SK-N-MC (cell line): ENCODE measurements around the gene FAM180A.

Experiments
- DNase-seq: peaks from one replicate; pipeline ENCODE4 v3.0.0-alpha.2; 2011; ENCODE audit warnings: low read depth, low spot score
- H3K27ac ChIP-seq: fragments of 200-600 bp; sonication (generic); 2 replicates; pipeline ENCODE4 v1.5.1; 2016; ENCODE audit warnings: mixed run types
- H3K36me3 ChIP-seq: fragments of 200-600 bp; sonication (generic); 2 replicates; pipeline ENCODE4 v1.6.1; 2017; ENCODE audit warnings: antibody characterized with exemption, low read length, mixed read lengths; ENCODE audit not compliant: insufficient read depth
- H3K4me3 ChIP-seq: fragments of 200-600 bp; sonication (generic); 2 replicates; pipeline ENCODE4 v1.5.1; 2016
- H3K9ac ChIP-seq: fragments of 200-600 bp; sonication (generic); 2 replicates; pipeline ENCODE4 v1.8.0; 2017; ENCODE audit warnings: mixed run types, mixed read lengths; ENCODE audit not compliant: insufficient read length
- H3K9me3 ChIP-seq: fragments of 200-600 bp; sonication (generic); 2 replicates; pipeline ENCODE4 v1.6.1; 2017; ENCODE audit warnings: low read depth, mild to moderate bottlenecking, antibody characterized with exemption, low read length, moderate library complexity, mixed read lengths
- EZH2 ChIP-seq: fragments of 200-600 bp; sonication (generic); IDR thresholded peaks from one replicate; pipeline ENCODE4 v1.6.1; 2017; ENCODE audit warnings: antibody characterized with exemption
- FOXP2 ChIP-seq: optimal IDR thresholded peaks from 2 replicates; pipeline ENCODE3; 2011; ENCODE audit warnings: mild to moderate bottlenecking, moderate library complexity; ENCODE audit not compliant: insufficient read depth; ENCODE audit errors: extremely low read length, control extremely low read depth
- POLR2AphosphoS5 ChIP-seq: IDR thresholded peaks from 2 replicates; pipeline ENCODE4 v1.6.1; 2012; ENCODE audit warnings: mild to moderate bottlenecking, low read depth, low read length, borderline replicate concordance

The FAM180A gene

DNA sequence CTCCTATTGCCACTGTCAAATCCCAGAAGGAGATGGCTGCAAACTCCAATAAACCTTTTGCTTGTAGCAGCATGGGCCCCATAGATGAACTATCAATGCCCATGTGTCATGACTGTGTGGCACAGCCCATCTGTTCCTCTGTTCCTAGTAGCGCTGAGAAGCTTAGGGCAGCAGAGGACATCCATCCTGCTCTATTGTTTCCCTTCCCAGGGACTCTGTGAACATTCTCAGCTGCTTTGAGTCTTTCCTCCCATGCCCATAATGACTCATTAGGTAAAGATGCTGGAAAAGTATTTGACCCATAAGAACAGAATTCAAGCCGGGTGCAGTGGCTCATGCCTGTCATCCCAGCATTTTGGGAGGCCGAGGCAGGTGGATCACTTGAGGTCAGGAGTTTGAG is 58.0 kb downstream of the FAM180A start:
- Histone ChIP-seq H3K9ac (no peak overlapping the region), H3K27ac (no peak overlapping the region), H3K9me3 (no peaks in the 10 kb centered on the region), H3K4me3 (no peak overlapping the region), H3K36me3 (peaks cover 4% of the 10 kb centered on the region; the same call in 1 of the 2 replicates)
- TF ChIP-seq FOXP2 (no peak), POLR2AphosphoS5 (no peak), EZH2 (no peak)
- DNase-seq, result no peak

DNA sequence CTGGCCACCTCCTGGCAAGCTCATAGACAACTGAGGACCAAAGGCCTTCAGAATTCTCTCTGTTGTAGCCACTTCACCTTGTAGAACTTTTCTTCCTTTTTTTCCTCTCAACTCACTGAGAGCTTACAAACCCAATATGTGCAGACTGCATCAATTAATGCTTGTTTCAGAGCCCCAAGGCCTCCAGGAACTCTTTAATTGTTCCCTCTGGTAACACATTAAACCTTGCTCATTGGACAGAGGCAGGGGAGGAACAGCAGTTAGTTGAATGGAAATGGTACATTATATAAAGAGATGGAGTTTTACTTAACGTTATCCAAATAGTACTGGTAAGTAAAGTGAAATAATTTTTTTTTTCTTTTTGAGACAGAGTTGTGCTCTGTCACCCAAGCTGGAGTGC is 61.1 kb downstream of the FAM180A start:
- DNase-seq, result no peak
- Histone ChIP-seq H3K27ac (no peak overlapping the region), H3K36me3 (peaks cover 4% of the 10 kb centered on the region; the same call in 1 of the 2 replicates), H3K9ac (no peak overlapping the region), H3K9me3 (no peaks in the 10 kb centered on the region), H3K4me3 (no peak overlapping the region)
- TF ChIP-seq POLR2AphosphoS5 (no peak), FOXP2 (no peak), EZH2 (no peak)

DNA sequence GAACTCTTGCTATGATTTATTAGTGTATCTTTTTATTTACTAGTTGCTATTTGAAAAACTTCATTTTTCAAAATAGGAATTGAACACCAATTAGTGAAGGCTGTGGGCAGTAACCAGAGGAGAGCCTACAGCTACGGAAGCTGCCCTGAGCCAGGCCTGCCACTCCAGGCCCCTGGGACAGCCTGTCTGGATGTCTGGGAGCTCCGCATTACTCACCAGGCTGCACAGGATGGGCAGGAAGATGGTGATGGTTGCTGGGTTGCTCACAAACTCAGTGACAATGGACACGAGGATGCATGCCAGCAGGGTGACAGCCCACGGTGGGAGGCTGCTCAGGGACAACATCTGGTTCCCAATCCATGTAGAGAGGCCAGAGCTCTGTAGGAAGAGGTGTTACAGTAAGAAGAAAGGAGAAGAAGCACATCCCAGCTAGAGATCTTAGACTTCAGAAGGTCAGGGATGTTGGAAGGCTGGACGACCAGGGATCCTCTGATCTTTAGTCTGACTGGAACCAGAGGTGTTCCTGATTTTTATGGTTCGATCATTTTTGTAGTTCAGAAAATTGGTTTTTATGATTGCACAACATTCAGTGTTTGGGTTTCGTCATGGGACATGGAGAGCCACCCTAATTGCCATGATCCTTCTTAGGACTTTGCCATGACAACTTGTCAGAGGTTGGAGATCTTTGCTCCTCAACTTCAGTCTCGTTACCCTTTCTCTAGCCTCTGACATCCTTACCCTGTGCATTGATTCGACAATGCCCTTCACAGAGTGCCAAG is 63.1 kb downstream of the FAM180A start:
- no peak overlapping the region for H3K9ac ChIP-seq
- no peak for DNase-seq
- no peak overlapping the region for H3K4me3 ChIP-seq
- TF ChIP-seq POLR2AphosphoS5 (no peak), FOXP2 (no peak)
- no peak overlapping the region for H3K27ac ChIP-seq
- no peaks in the 10 kb centered on the region for H3K36me3 ChIP-seq
- H3K9me3 ChIP-seq, result no peaks in the 10 kb centered on the region

DNA sequence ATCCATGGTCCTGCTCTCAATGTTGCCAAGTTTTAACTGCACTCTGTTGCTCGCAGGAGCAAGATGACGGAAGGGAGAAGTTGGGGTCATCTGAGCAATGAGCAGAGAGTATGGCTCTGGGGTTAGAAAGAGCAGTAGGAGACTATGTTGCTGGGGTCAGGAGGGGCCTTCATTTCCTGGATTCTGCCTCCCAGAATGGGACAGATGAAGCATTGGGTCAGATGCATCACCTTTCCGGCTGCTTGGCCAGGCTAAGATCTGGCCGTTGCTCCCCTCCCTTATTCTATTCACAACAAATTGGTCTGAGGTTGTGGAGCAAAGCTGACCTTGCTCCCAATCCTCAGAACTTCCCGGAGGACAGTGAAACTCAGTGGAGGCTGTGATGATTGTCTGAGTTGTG is 63.9 kb downstream of the FAM180A start:
- Histone ChIP-seq H3K27ac (no peak overlapping the region), H3K4me3 (no peak overlapping the region), H3K9ac (no peak overlapping the region), H3K36me3 (peaks cover 3% of the 10 kb centered on the region), H3K9me3 (no peaks in the 10 kb centered on the region)
- DNase-seq, result no peak
- TF ChIP-seq FOXP2, result no peak
- TF ChIP-seq EZH2, result no peak
- TF ChIP-seq POLR2AphosphoS5, result no peak

DNA sequence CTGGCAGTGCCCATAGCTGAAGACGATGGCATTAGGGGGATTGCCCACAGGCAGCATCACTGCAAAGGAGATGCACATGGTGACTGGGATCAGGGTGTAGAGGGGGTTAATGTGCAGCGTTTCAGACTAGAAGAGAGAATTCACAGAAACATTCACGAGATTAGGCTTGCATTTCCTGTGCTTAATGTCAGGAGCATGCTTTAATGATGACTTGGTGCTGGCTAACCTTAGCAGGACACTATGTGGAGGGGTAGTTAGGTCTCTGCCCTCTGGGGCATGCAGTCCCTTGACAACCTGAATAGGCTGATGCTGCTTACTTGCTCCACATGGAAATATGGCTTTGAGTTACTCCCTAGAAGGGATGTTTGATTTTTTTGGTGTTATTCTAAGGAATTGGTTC is 64.5 kb downstream of the FAM180A start:
- no peaks in the 10 kb centered on the region for H3K9me3 ChIP-seq
- H3K4me3 ChIP-seq, result no peak overlapping the region
- no peak overlapping the region for H3K27ac ChIP-seq
- H3K9ac ChIP-seq, result no peak overlapping the region
- peaks cover 9% of the 10 kb centered on the region for H3K36me3 ChIP-seq
- TF ChIP-seq EZH2, result no peak
- TF ChIP-seq POLR2AphosphoS5, result no peak
- no peak for TF ChIP-seq FOXP2
- no peak for DNase-seq

DNA sequence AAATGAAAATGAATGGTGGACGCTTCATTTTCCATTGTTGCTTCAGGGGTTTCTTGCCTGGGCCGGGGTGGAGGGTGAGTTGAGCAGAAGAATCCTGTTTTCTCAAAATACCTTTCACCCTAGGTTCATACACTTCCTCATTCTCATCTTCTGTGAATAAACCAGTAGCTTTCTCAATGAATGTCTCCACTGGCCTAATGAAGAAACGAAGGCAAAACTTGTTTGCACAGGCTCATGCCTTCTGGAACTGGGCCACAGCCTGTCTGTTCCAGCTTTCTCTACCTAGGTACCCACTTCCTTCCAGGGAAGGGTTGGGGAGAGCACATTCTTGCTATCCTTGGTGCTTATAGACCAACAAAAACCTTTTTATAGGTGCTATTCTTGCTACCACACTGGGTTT is 65.0 kb downstream of the FAM180A start:
- Histone ChIP-seq H3K9ac (no peak overlapping the region), H3K36me3 (peaks cover 14% of the 10 kb centered on the region), H3K9me3 (no peaks in the 10 kb centered on the region), H3K27ac (no peak overlapping the region), H3K4me3 (no peak overlapping the region)
- TF ChIP-seq FOXP2 (no peak), POLR2AphosphoS5 (no peak), EZH2 (no peak)
- DNase-seq, result no peak

DNA sequence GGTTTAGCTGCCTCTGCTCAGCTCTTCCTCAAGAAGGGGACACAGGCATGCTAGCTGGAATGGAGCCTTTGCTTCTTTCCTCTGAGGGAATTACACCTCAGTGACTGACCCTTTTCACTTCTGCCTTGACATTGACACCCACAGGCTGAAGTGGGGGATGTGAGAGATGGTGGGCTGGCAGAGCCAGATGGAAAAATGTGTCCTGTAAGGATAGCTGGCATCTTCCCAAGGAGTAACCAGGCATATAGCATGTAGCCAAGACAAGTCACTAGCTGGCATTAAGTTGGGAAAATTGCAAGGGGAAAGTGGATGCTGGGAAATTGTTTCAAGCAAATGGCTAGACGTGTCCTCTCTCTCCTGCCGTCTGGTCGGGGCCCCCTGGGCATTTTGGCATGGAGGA is 66.4 kb downstream of the FAM180A start:
- no peak for DNase-seq
- no peak overlapping the region for H3K9ac ChIP-seq
- no peak overlapping the region for H3K4me3 ChIP-seq
- peaks cover 22% of the 10 kb centered on the region for H3K36me3 ChIP-seq
- no peak for TF ChIP-seq POLR2AphosphoS5
- no peak for TF ChIP-seq FOXP2
- H3K9me3 ChIP-seq, result no peaks in the 10 kb centered on the region
- H3K27ac ChIP-seq, result no peak overlapping the region

DNA sequence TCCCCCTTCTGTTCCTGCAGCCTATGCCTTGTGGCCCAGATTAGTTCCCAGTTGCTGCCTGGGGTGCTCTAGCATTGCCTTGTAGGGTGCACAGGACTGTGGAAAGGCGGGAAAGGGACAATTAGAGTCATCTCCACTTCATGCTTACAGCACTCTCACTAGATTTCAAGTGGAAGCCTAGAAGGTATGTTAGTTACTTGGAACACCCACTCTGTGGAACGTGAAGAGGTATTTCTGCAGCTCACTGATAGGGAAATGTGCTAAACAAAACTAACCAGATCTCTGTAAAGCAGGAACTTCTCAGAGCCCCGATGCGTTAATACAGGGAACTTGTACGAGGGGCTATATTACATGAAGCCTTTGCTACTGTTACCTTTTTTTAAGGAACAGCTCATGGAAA is 66.9 kb downstream of the FAM180A start:
- no peak for TF ChIP-seq POLR2AphosphoS5
- no peak for TF ChIP-seq EZH2
- TF ChIP-seq FOXP2, result no peak
- H3K36me3 ChIP-seq, result peaks cover 26% of the 10 kb centered on the region
- no peak for DNase-seq
- no peak overlapping the region for H3K4me3 ChIP-seq
- no peak overlapping the region for H3K27ac ChIP-seq
- H3K9ac ChIP-seq, result no peak overlapping the region
- H3K9me3 ChIP-seq, result no peaks in the 10 kb centered on the region
